Measurements from ENCODE around the gene SLCO4A1. TPM values are rescaled to one million over a fixed set of nuclear protein-coding genes. Genes with fewer than 3 reads are reported as not detected.

Gene SLCO4A1
- total and polyA plus RNA-seq, 2 of the 4 experiments (the other 2 are of a cell fraction) = 0.72 to 1.1 TPM

DNA sequence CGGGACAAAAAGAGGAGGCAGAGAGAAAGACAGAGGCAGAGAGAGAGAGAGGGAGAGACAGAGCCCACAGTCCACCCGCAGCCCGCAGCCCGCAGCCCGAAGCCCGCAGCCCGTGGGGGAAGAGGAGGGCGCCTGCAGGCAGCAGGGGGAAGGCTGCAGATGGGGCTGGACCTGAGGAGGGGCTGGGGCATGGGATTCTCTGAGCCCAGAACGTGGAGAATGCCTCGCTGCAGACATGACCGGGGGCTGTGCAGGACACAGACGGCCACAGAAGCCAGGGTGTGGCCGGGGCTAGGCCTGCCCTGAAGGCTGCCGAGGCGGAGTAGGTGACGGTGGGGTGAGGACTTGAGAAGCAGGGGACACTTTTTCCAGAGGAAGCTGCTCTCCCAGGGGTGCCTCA, 6.5 kb upstream of the SLCO4A1 start:
- no peak overlapping the region for H2BK120ac ChIP-seq (ENCODE audit: low read depth, low read length)
- peaks cover 85% of the 10 kb centered on the region for H3K27me3 ChIP-seq (ENCODE audit: control insufficient read depth, insufficient read depth, low read length)
- H3K23ac ChIP-seq (ENCODE audit: low read depth, low read length) = no peak overlapping the region
- no peak overlapping the region for H3K14ac ChIP-seq (replicated peaks; ENCODE audit: low read depth, low read length)
- no peak overlapping the region for H4K91ac ChIP-seq (ENCODE audit: insufficient read depth, low read depth, low read length)
- no TSS peak for BruUV-seq (replicated peaks)
- H3K9me1 ChIP-seq (ENCODE audit: insufficient read depth, low read length) = no peaks in the 10 kb centered on the region
- no peak overlapping the region for H3K4ac ChIP-seq (ENCODE audit: low read depth, low read length)
- no peaks in the 10 kb centered on the region for H4K20me1 ChIP-seq (ENCODE audit: insufficient read depth, low read length)
- no peak overlapping the region for H3K18ac ChIP-seq (ENCODE audit: low read depth, low read length)
- 62% methylated on average over 12 of the region's 16 CpGs; no CpG with 5 or more reads in 1 of the 2 experiments for WGBS, 2 experiments (ENCODE audit: extremely low coverage in 2 of 2, insufficient read length in 1 of 2)
- H4K5ac ChIP-seq (ENCODE audit: low read depth, low read length) = no peak overlapping the region
- in situ Hi-C loops (cut with MboI; ENCODE audit: low sequenced_read_pairs) (no loop called here), intact Hi-C loops (cut with micrococcal nuclease) (no loop called here), dilution Hi-C loops (cut with HindIII; ENCODE audit: low sequenced_read_pairs, unreplicated experiment) (no loop called here)
- no peaks in the 10 kb centered on the region for H3K36me3 ChIP-seq (ENCODE audit: control insufficient read depth, insufficient read depth, low read length)
- DNase-seq = no peak
- no peaks in the 10 kb centered on the region for H3K4me1 ChIP-seq (ENCODE audit: control insufficient read depth, insufficient read depth, low read length)
- H2AK5ac ChIP-seq (ENCODE audit: low read depth, low read length) = no peak overlapping the region
- no peak overlapping the region for H2BK20ac ChIP-seq (ENCODE audit: low read depth, low read length)
- H2BK15ac ChIP-seq (ENCODE audit: low read depth, low read length) = no peak overlapping the region
- ChIA-PET CTCF (no interaction called here), POLR2A (ENCODE audit: unreplicated experiment) (no interaction called here)
- no peak overlapping the region for H3K4me3 ChIP-seq (ENCODE audit: insufficient read depth, low read depth, low read length)
- TF ChIP-seq RFX5 (IDR thresholded peaks at IDR 0.05; ENCODE audit: low read depth, low read length) (no peak), USF2 (IDR thresholded peaks at IDR 0.05; ENCODE audit: low read depth, low read length) (no peak), RAD21 (IDR thresholded peaks at IDR 0.05; ENCODE audit: low read length) (no peak), CHD1 (IDR thresholded peaks at IDR 0.05; ENCODE audit: low read depth, low read length) (no peak), FOS (IDR thresholded peaks at IDR 0.05; ENCODE audit: low read depth, low read length) (no peak), SMC3 (IDR thresholded peaks at IDR 0.05; ENCODE audit: low read depth, low read length) (no peak), MAFK (IDR thresholded peaks at IDR 0.05; ENCODE audit: low read depth, low read length) (no peak), MAZ (IDR thresholded peaks at IDR 0.05; ENCODE audit: borderline replicate concordance, low read depth, low read length) (no peak), CTCF (conservative IDR thresholded peaks at IDR 0.05; ENCODE audit: low read depth, low read length) (no peak), MXI1 (IDR thresholded peaks at IDR 0.05; ENCODE audit: borderline replicate concordance, low read depth, low read length) (no peak), RCOR1 (IDR thresholded peaks at IDR 0.05; ENCODE audit: insufficient replicate concordance, low read length) (no peak), NFE2L2 (IDR thresholded peaks at IDR 0.05; ENCODE audit: low read depth, low read length) (no peak), ELK1 (IDR thresholded peaks at IDR 0.05; ENCODE audit: borderline replicate concordance, low read depth, low read length) (no peak), CEBPB (IDR thresholded peaks at IDR 0.05; ENCODE audit: low read depth, low read length) (no peak), POLR2A (IDR thresholded peaks at IDR 0.05; ENCODE audit: low read depth, low read length) (no peak), BHLHE40 (IDR thresholded peaks at IDR 0.05; ENCODE audit: low read depth, low read length) (no peak)
- ATAC-seq (ENCODE audit: low read depth) = no peak
- no peak overlapping the region for H2AK9ac ChIP-seq (replicated peaks; ENCODE audit: low read depth, low read length, poor library complexity)
- no peak overlapping the region for H3K27ac ChIP-seq (ENCODE audit: insufficient read depth, low read length)
- H2AFZ ChIP-seq (replicated peaks; ENCODE audit: low read length, poor library complexity) = no peak overlapping the region
- no peak overlapping the region for H3K9ac ChIP-seq (ENCODE audit: low read depth, low read length)
- no peaks in the 10 kb centered on the region for H3K79me1 ChIP-seq (ENCODE audit: low read depth in 1 of 2, low read length in 2 of 2)
- H3K4me2 ChIP-seq (ENCODE audit: low read depth, low read length) = no peak overlapping the region
- H4K8ac ChIP-seq (ENCODE audit: low read depth in 2 of 2, low read length in 2 of 2) = no peak overlapping the region
- no peaks in the 10 kb centered on the region for H3K9me3 ChIP-seq (ENCODE audit: control insufficient read depth, insufficient read depth, low read length)
- H2BK5ac ChIP-seq (ENCODE audit: low read depth, low read length, poor library complexity, severe bottlenecking) = no peak overlapping the region
- no peak overlapping the region for H3K56ac ChIP-seq (ENCODE audit: extremely low read depth, insufficient read depth, low read length)

All from IMR-90 (cell line).